DMS53 treated with DMSO at 0.1 percent for 48 hours (cell line): ENCODE results near the gene GHR.

Experiments used
- DNase-seq: peaks from one replicate; lab custom pipeline; 2025; ENCODE audit not compliant: unreplicated experiment; lab: John Stamatoyannopoulos, UW

Gene GHR

DNA sequence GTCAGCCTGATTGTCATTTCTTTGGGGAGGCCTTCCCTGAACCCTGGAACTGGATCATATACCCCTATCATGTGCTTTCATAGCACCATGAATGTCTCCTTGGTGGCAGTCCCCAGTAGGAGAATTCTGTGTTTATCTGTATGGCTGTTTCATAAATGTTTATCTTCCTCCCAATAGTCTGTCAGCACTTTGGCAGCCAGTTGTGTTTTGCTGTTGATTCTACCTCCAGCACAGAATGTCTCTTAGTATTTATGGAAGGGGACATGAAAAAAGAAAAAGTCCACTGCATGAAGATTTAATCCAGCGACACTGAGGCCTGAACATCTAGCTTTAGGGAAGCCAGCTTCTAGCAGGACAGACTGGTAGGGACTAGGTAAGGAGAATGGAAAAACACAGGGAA, 38.3 kb downstream of the GHR start:
- no peak for DNase-seq

DNA sequence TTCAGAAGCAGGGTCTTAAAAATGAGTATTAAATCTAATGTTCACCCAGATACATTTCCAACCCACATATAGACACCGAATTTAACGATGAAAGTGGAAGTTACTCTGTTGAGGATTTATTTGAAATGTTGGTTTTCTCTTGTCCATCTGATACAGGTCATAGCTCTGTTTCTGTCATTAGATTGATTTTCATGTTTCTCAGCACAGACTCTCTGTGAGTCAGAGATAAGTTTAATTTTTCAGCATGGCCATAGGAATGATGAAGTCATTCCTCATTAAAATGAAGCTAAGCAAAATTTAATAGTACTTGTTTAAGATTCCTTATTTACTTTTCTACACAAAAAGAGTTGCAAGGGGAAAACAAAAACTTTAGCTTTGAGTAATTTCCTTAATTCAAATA, 38.8 kb downstream of the GHR start:
- no peak for DNase-seq

DNA sequence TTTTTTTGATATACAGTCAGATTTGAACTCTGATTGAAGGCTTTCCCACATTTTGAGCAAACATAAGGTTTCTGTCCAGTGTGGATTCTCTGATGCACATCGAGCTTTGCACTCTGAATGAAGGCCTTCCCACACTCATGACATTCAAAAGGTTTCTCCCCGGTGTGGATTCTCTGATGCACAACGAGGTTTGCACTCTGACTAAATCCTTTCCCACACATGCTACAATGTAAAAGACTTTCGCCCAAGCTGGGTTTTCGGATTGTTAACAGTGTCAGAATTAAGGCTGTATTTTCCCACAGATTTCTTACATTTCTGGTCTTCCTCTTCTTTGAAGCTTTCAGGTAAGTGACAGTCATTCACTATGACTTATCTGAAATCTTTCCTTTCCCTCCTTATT, 44.3 kb downstream of the GHR start:
- no peak for DNase-seq

DNA sequence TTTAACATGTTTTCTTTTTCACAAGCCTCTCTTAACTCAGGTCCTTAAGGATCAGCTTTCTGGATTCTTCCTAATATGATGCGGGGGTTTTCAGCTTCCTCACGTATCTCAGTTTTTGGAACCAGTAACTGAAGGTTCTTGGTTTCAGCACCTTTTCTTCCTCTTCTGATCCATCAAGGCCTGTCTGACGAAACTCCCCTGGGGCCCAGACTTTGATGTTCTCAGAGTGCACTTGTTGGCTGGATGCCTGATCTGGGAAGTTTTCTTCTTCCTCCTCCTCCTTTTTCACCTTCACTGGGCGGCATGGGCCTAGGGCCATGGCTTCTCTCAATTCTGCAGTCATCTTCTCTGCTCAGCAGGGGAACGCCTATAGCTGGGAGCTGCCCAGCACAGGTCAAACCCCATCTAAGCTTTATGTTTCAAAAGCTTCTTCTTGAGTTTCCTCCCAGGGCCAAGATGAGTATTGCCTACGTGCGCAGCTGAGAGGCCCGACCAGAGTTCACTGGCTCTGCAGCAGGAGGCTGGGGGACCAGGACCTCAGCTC, 44.8 kb downstream of the GHR start:
- no peak for DNase-seq

DNA sequence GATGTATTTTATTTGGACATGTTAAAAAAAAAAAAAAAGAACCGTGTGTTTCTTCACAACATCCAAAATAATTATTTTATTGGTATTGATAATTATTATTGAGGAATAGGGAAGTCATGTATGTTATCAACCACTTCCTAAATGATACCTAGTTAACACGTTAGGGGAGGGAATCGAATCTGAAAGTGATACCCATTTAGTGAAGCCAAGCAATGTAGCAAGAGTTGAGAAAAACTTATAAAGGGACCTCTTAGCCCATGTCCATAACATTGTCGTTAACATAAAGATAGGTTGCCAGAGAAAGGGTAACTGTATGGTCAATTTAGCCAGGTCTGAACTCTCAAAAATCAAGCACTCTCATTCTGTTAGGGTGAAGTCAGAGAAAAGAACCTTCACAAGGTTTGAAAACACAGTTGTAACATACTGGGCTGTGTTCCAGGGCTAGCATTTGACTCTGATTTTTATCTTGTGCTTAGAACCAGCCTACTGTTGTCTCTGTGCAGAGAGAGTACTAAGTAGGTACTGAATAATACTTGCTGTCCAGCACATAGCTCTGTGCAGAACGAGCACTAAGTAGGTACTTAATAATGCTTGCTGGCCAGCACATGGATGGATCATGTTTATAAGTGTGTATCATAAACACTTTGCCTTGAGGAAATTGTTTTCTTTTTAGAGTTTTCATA, 60.4 kb downstream of the GHR start:
- no peak for DNase-seq

DNA sequence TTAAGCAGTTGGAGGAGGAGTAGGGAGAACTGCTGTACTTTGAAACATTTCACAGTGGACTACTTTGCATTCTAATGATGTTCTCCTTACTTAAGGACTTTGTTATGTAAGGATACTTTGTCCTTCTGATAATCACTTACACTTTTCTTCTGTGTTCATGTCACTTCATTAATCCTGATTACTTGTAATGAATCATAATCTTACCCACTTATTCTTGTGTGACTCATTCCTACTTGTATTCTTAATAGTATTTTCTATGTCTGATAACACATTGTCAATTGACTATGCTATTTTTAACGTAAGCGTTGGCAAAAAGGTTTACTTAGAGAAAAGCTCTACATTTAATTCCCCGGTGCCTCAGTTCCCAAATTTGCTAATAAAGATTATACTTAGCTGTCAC, 63.8 kb downstream of the GHR start:
- DNase-seq: no peak

DNA sequence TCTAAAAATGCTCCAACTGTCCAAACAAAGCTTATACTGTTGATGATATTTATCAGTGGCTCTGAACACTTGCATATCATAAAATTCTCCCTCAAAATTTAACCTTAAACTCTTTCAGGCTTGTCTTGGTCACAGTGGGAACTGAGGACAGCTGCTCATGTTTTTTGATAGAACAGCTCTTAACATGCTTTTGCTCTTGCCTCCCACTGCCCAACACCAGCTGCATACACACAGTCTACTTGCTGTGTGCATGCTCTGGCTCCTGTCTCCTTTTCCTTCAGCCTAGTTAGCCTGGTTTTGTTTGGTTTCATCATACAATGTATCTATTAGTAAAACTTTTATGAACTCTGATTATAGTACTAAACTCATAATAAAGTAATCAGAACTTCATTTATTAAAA, 64.6 kb downstream of the GHR start:
- no peak for DNase-seq

DNA sequence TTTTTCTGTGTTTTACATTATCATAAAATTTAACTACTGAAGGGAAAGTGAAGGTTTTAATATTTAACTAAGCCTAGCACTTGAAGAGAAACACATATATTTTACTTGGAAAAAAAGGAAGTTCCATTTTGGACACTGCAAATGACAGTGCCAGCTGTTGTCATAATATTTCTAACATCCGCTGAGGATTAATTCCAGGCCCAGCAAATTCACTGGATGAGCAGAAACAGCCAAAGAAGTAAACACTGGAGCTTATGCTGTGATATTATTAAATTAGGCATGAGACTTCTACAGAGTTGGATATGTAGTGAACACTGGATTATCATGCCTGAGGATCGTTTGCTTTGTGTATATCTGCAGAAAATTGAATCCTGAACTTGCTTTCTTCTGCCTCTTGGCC, 67.6 kb downstream of the GHR start:
- no peak for DNase-seq

DNA sequence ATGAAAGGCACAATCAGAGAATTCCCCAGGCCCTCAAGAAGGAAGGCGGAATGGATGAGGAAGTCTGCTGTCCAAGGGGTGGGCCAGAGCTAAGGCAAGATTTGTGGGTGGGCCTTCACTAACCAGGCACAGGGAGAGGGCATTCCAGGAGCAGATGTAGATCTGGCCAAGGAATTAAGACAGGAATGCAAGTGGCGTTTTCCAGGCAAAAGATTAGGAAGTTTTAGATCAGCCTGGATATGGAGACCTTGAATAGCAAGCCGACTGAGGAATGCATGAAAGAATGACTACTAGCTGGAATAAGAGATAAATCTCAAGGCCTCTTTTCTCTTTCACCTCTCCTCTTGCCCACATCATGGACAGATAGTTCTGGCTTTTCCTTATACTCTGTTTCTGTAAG, 68.5 kb downstream of the GHR start:
- DNase-seq: no peak

DNA sequence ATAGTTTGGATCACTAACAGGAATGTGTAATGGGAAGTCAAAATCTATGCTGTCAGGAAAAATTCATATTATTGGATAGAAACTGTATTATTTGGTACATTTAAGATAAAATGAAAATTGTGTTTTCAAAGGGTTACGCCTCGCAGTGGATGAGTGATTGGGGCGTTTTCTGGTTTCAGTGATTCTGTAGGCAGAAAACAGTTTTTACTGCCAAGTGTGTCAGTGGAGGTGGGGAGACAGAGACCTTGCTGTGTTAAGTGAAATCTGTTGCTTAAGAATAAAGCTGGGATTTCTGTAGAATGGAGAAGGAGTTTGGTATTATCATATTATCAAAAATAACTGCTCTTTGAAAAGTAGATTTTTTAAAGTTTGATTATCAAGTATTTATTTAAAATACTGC, 69.7 kb downstream of the GHR start:
- no peak for DNase-seq

DNA sequence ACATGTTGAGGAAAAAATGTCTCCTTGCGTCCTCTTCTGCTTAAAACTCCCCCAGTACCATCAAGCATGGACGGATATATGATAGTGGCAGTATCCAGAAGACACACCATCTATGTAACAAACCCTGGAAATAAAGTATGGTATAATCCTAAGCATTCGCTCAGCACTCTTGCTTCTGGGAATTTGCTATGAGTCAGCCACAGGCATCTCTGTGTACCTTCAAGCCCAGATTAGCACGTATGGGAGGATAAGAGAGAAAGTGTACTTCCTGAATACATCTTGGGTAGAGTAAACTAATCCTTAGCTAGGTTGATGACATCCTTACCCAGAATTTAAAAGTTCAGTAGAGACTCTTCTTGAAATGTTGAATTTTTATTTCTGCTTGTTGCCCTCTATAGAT, 71.2 kb downstream of the GHR start:
- DNase-seq: no peak

DNA sequence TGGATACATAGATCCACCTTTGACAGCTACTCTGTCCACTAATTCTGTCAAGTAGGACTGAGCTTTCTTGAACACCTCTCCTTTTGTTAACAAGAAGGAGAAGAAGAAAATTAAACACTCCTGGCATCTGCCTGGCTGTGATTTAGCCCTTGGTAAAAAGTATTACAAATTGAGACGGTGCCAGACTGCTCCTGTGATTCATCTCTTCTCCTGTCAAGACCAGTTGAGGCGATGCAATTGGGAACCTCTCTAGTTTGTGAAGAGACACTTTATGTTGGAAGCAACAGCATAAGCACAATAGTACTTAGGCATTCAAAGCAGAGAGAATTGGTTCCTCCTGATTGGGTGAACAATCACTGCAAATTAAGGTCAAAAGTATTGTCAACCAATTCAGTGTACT, 72.7 kb downstream of the GHR start:
- no peak for DNase-seq

DNA sequence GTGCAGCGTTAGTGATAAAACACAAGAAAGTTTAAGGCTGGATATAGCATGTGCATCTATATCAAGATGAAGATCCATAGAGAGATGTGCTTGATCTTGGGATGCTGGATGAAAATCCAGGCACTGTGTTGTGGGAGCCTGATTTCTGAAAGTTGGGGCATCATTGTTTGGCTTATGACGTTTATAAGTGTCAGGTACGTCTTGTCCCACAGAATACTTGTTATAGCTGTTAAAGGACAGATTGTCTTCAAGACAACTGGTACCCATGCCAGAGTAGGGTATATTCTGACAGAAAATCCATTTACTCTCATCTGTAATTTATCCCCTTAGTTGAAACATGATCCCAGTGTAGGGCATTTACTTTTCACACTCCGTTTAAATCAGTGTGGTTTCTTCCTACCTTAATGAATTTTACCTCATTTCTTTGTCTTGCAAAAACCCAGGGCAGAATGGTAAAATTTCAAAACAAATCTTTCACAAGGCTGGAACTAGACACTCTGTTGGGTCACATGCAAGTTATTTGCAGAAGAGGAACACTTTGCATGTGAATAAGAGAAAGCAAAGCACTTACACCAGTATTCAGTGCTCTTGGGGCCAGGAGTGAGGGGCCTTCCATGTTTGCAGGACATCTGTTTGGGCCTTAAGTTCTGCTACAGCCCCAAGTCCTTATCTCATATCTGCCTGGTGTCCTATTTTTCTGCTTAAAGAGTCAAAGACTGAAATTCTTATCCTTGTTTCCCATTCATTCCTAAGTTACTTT, 73.3 kb downstream of the GHR start:
- no peak for DNase-seq

DNA sequence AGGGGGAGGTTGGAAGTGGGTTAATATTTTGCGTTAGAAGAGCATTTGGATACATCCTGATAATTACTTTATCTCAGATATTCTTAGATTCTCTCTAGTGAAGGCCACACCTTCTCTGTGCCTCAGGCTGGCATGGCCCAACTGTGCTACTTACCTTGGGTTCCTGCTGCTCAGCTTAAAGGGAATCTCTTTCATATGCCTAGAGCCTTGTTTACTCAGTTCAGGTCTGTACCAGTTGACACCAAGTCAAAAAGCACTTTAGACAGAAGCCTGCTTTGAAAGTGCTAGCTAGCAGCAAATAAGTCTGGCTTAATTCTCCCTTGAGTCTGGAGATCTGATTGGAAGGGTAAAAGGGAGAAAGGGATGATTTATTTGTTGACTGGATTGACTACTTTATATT, 74.8 kb downstream of the GHR start:
- no peak for DNase-seq

DNA sequence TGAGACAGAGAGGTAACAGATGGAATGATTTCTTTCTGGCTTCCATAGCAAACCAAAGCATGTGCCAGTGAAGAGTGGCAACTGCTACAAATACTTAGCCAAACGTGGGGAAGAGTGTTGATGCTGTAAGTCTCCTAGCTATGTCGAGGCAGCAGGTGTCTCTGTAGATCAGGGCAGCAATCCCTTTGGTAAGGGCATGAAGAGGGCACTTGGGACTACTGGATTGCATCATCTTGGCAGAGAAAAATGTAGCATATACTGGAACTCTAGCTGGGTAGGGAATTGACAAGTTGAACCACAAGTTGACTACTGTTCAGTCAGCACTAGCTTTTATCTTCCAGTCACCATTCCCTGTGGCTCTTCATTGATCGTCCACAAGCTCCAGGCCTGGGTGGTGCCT, 75.8 kb downstream of the GHR start:
- DNase-seq: no peak

DNA sequence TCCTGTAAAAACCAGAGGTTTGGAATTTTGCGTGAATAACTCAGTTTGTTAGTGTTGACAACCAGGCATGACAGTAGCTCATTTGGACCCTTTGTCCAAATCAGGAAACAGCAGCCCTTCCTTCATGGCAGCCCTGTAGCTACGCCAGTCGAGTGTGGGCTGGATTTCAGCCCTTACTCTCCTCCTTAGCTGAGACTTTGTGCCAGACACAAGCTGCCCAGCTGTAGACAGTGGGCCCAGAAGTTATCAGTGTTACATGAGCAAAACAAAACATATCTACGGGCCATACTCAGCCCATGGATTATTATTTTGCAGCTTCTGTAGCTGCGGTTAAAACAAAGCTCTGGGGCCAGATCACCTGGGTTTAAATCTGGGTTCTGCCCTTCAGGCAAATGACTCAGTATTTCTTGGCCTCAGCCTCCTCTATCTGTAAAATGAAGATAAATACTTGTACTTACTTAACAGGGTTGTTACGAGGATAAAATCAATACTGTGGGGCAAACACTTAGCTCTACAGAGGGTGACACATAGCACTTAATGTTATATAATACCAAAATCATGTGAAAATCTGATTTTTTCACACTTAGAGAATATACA, 76.9 kb downstream of the GHR start:
- no peak for DNase-seq

DNA sequence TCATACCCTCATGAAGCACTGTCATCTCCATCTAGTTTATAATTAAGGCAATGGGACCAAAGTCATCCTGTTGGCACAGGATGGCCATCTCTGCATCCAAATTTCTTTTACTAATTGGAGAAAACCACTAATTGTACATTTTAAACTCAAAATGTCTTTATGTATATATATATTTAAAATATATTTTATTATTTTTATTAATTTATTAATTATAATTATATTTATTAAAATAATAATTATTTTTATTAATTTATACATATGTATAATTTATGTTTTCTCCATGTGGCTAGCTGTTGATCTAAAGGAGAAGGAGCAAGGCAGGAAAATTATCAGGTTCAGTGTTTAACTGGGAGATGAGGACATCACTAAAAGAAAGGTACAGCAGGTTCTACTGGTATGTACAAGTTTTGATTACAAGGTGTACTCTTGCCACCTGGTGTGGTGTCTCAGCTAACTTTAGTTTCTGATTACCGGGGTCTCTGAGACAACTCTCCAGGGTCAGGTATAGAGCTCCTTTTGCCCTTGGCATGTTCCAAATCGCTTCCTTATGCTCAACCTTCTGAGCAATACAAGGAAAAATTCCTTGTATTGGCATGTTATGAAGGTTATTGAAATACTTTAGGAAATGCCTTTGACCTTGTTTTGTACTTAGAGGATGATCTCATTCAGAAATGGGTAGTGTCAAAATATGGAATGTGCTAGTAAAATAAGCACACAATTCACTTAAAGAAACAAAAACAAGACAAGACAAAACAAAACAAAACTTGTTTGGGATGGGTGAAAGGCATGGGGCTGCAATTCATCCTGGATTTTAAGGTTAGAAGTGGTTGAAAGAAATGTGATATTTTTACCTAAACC, 79.6 kb downstream of the GHR start:
- DNase-seq: no peak

DNA sequence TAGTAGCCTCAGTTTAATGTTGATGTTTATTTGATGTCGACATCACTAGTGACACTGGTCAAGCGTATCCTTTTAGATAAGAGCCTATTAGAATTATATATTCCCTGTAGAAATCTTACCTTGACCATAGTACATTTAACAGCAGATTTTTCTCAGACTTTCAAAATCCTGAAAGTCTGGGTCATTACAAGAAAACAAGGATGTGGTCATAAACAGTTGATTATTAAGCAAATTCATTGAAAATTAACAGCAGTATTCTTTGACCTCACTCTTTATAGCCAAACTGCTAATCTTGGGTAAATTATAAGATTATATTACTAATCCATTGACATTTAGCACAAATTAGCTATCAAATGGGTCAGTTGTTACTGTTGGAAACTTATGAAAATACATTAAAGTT, 83.4 kb downstream of the GHR start:
- DNase-seq: no peak

DNA sequence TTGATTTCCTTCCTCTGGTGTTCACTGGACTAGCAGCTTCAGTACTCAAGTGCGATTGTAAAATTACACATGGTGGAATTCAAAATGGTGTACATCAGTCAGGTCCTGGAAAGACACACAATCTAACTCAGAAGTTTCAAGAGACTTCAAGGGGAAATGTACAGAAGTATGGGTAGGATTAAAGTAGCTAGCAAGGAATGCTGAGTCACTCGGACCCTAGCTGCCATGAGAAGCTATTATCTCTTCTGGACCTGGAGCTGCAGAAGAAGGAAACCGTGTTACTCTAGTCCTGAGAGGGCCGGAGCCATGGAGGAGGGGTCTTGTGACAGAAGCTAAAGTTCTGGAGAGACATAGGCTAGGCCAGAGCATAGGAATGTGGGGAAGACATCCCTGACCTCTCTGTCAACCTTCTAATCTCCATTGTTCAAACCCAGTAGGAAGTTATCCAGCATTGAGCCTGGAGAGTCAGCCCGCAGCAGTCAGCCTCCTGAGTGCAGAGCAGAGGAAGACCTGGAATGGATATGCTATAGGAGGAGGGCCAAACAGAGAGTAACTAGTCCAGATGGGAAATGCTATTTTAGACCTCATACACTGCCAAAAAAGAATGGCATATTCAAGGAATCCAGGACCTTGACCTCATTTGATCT, 84.3 kb downstream of the GHR start:
- DNase-seq: no peak

DNA sequence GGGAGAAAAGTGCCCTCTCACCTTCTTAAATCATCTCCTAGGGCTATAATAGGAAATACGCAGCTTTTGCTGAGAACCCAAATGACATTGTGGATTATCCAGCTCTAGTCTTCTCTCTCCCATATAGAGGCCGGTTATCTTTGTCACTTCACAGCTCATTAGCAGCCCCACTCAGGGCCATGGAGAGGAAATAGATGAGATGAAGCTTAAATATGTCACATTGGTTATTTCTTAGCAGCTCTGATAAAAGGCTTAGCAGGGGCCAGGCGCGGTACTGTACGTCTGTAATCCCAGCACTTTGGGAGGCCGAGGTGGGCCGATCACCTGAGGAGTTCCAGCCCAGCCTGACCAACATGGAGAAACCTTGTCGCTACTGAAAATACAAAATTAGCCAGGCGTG, 90.0 kb downstream of the GHR start:
- DNase-seq: no peak

DNA sequence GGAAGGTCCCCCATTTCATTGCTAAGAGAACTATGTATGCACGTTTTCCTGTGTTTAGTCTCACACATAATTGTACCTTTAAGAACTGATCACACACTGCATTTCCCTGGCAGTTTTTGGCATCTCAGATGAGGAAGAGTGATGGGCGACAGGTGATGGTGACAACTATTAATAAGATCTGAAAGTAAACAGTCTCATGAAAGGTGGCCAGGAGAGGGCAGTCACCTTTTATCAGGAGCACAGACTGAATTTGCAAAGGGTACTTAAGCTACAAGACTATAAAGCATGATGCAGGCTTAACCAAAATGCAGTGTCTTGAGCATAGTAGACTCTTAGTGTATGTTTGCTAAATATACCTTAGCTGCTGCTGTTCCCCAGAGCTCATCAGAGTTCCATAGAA, 91.5 kb downstream of the GHR start:
- DNase-seq: no peak
